Stimulated activated CD8-positive, alpha-beta memory T cell treated with anti-CD3 and anti-CD28 coated beads, Interleukin-12 subunit alpha, Interleukin-12 subunit beta, amount 100 ng/mL, for 4 hours (primary cell): ENCODE measurements around the gene TPST2.

ENCODE experiments used
- DNase-seq: peaks from one replicate; pipeline ENCODE4 v3.0.0-alpha.2; 2020; ENCODE audit warnings: low read depth

TPST2 gene

GRCh38 chr22:26553056-26553752, 36.7 kb downstream of the TPST2 start:
- no peak for DNase-seq

GRCh38 chr22:26552466-26552865, 37.5 kb downstream of the TPST2 start:
- DNase-seq = no peak

DNA sequence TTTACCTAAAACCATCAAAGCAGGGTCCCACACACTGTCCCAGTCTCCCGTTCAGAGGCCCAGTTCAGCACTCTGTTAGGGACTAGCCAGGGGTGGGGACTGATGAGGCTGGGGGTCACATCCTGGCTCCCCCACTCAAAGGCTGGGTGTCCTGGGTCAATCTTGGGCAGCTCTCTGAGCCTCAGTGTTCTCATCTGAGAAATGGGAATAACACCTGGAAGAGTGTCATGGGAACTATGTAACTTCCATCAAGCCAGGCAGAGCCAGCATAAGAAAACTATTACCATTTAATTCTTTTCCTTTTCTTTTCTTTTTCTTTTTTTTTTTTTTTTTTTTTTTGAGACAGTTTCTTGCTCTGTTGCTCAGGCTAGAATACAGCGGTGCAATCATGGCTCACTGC, 38.4 kb downstream of the TPST2 start:
- no peak for DNase-seq

DNA sequence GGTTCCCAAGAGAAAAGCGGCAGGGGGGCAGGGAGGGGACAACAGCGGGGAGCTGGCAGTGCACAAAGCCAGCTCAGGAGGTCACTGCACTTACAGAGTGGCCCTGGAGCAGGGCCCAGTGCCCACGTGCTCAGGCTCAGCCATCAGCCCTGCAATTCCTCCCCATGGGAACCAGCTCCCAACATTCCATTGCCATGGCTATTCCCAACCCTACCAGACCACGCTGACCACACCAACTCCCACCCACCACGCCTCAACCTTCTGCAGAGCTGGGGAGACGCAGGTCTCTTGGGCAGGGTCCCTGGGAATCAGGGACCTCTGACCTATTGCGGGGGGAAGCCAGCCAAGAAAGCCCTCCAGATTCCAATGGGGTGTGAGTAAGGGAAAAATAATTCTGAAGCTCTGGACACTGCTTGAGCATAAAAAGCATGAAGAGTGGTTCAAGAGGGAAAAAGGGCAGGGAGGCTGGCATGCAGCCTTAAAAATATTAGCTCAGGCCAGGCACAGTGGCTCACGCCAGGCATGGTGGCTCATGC, 39.4 kb downstream of the TPST2 start:
- no peak for DNase-seq

DNA sequence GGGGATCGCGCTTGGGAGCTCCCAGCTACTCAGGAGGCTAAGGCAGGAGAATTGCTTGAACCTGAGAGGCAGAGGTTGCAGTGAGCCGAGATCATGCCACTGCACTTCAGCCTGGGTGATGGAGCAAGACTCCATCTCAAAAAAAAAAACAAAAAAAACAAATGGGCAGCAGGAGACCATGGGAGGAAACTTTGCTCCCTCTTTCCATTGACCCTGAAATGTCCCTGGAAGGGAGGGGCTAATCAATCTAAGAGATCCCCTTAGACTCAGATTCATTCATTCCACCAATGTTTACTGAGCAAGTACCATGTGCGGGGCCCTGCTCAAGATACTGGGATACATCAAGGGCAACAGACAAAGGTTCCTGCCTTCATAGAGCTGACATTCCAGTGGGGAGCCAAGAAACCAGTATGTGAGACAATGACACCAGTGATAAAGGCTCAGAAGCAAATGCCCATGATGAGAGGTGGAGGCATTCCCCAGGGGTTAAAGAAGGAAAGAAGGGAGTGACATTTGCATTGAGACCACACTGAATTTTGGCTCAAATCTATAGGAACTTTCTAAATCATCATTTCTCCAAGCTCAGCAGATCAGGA, 39.9 kb downstream of the TPST2 start:
- no peak for DNase-seq

DNA sequence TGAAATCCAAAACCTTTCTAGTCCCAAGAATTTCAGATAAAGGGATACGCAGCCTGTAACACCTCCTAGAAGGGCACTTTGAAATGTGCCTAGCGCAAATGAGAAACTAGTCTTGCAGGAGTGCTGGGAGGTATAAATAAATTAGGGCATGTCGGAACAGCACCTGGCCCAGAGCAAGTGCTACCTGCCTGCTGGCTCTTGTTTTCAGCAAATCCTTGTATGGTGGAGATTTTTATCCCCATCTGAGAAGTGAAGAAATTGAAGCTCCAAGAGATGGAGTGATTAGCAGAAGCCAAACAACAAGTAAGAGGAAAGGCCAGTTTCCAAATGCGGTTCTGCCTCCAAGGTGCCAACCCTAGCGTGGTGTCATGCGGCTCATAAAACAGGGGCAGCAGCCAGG, 40.9 kb downstream of the TPST2 start:
- no peak for DNase-seq

DNA sequence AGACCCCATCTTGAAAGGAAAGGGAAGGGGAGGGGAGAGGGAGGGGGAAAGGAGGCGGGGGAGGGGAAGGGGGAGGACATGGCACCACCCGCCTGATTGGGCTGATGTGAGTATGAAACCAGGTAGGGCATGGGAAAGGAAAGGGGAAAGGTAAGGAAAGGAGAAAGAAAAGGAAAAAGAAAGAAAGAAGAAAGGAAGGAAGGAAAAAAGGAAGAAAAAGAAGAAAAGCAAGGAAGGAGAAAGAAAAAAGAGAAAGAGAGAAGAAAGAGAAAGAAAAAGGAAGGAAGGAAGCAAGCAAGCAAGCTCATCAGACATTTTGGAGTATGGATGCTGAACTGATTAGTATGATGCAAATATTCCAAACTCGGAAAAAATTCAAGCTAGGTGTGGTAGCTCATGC, 41.6 kb downstream of the TPST2 start:
- DNase-seq = no peak

- no peak for DNase-seq
Measured at GRCh38 chr22:26547837-26548236, 42.1 kb downstream of the TPST2 start.

DNA sequence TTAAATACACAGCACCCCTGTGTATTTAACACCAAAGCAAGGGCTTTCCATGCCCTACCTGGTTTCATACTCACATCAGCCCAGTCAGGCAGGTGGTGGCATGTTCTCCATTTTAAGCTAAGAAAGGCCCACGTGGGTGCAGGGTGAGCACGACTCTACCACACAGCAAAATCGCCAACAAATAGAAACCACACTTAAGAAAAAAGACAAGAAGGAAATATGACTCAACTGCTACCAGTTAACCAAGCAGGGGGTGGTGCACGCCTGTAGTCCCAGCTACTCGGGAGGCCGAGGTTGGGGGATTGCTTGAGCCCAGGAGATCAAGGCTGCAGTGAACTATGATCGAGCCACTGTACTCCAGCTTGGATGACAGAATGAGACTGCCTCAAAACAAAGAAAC, 42.5 kb downstream of the TPST2 start:
- peak; percentile 5 for DNase-seq

GRCh38 chr22:26546282-26546681, 43.6 kb downstream of the TPST2 start:
- DNase-seq = no peak

GRCh38 chr22:26545827-26546226, 44.1 kb downstream of the TPST2 start:
- DNase-seq = no peak

DNA sequence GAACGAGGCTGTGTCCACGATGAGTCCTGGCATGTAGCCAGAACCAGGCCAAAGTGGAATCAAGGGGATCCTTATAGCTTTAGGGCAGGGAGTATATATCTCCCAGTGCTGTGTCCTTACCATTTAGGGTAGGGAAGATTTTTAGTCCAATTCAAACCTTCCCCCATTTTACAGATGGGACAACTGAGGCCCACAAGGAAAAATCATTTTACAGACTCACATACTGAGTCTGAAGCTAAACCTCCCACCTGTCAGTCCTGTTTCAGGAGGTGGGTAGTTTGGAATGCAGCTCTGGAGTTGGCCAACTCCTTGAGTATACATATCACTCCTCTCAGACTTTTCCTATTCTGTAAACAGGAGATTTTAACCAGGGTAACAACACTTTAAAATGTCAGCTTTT, 44.5 kb downstream of the TPST2 start:
- DNase-seq = no peak

DNA sequence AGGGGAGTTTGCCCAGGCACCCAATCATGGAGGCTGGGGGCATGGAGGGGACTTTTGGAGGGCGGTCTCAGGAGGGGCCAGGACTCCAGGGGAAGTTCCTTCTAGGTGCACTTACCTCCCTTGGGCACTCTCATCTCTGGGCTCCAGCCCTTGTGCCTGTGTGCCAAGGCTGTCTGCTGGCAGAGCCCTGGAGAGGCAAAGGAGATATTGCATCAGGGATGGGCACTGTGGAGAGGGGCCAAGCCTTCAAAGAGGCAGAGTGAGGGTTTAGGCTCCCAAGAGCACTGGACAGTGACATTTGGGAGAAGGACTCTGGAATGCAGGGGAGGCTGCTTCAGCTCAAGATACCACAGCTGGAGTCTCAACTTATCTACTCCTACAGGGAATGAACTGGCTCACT, 45.4 kb downstream of the TPST2 start:
- DNase-seq = no peak

DNA sequence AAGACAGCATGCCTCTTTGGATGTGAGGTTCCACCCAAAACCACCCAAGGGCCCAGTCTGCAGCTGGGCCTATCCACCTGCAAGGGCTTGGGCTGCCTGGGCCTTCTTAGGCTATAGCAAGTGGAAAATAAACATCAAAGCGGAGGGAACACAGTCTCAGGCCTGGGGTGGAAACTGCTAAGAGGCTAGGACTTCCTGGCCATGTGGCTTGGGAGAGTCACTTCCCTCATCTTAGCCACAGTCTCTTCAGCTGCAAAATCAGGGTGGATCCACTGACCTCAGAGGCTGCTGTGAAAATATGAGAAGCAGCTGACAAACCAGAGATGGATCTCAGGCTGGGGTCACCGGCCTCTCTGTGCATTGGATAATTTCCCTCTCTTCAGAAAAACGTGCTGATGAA, 47.1 kb downstream of the TPST2 start:
- DNase-seq = peak; percentile 4

DNA sequence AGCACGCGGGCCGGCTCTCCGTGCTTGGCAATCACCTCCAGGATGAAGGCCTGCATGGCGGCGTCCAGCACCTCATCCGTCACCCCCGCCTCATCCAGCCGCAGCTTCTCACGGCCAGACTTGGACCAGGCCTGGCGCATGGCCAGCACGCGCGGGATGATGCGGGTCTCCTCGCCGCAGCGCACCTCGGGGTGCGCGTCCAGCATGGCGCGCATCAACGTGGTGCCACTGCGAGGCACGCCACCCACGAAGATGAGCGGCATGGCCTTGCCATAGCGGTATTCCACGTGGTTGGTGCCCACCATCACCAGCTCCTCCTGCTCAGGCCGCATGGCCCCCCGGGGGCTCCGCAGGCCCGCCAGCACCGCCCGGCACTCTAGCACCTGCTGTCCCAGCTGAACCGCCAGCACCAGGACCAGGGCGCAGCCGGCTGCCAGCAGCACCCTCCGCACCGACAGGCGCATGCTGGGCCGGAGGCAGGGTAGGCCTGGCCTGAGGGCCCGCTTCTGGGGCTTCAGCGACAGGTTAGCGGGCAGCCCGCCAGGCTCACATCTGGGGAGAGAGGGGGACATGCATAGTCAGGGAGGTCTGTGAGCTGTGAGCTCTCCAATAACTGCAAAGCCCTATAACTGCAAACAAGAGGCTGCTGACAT, 48.6 kb downstream of the TPST2 start:
- DNase-seq = no peak

- no peak for DNase-seq
Measured at GRCh38 chr22:26540119-26540518, 49.8 kb downstream of the TPST2 start.

DNA sequence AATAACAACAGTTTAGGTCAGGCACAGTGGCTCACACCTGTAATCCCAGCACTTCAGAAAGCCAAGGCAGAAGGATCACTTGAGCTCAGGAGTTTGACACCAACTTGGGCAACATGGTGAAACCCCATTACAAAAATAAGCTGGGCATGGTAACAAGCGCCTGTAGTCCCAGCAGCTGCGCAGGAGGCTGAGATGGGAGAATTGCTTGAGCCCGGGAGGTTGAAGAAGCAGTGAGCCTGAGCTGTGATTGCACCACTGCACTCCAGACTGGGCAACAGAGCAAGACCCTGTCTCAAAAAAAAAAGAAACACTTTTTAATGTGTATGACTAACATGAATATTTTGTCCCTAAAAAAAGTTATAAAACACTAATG, 53.2 kb downstream of the TPST2 start:
- DNase-seq = no peak

DNA sequence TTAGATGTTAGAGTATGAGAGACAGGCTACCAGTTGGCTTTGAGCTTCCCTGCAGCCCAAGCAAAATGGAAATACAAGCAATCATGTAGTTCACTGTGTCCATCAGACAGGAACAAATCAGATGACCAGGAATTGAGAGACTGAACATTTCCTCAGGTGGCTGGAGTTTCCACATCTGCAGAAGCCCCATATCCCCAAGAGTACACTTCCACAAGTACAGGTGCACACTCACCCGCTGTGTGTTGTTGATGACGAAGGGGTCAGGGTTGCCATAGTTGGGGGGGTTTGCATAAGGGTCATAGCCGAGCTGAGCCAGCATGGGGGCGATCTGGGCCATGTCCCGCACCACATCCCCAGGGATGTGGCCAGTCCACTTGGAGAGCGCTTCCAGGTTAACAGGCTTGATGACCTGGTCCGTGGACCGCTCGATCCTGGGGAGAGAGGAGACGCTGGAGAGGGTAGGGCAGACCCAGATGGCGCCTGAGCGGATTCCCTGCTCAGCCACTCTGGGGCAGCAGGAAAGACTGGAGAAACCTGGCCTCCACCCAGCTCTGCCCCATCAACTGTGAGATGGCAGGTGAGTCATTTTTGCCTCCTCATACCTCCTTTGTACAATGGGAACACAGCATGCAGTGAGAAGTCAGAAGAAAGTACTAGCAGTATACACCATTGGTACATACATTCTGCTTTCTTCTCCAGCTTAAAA, 53.7 kb downstream of the TPST2 start:
- DNase-seq = no peak

DNA sequence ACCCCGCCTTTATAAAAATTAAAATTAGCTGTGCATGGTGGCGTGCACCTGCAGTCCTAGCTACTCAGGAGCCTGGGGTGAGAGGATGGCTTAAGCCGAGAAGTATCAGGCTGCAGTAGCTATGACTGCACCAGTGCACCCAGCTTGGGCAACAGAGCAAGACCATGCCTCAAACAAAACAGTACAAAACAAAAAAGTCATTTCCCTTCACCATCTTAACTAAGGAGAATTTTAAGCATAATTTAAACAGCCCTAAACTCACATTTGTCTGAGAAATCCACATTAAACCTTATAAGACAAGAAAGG, 54.4 kb downstream of the TPST2 start:
- no peak for DNase-seq

GRCh38 chr22:26534874-26535602, 54.9 kb downstream of the TPST2 start:
- no peak for DNase-seq

DNA sequence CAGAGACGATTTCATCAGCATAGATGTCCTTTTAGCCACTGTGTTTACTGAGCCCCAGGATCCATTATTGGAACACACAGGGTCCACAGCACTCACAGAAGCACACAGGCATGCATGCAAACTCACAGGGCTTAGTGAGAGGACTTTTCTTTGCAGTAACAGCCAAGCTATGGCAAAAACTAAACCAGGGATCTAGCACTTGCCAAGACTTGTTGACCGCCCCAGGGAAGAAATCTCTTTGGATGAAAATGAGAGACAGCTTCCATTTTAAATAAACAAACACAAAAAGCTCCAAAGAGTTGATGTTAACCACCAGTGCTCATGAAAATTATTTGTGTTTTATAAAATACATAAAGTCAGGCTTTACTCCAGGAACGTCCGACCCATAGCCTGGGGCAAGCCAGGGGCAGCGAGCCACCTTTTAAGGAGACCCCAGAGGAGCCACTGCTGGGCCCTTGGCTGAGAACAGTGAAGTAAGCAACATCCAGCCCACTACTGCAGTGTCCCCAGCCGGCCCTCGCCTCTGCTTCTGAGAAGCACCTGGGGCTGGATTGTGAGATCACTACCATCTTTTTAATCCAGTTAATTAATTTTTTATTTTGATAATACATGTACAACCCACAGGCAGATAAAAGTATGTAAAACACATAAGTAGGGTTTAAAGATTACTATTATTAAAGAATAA, 55.6 kb downstream of the TPST2 start:
- no peak for DNase-seq

- no peak for DNase-seq
Measured at GRCh38 chr22:26529345-26529744, 60.6 kb downstream of the TPST2 start.
